Small intestine (tissue), 7 donors: ENCODE results near the gene EXOSC10. TPM values are rescaled to one million over a fixed set of nuclear protein-coding genes. Genes with fewer than 3 reads are reported as not detected.

ENCODE experiments used
- DNase-seq, 2 donors: peaks; one replicate each; pipeline versions ENCODE4 v3.0.0 to v3.0.0-alpha.2; 2013
- FAIRE-seq: peaks from 2 replicates; lab custom pipeline; 2012; peaks lifted over from hg19 to GRCh38; lab: Jason Lieb, UNC
- H3K27ac ChIP-seq, 3 donors: one replicate each; pipeline ENCODE4 v1.5.1; 2013; ENCODE audit warnings: low read length in 2 of 3, mild to moderate bottlenecking in 2 of 3, control low read depth in 1 of 3, inconsistent platforms in 1 of 3, low read depth in 1 of 3, moderate library complexity in 1 of 3
- H3K27me3 ChIP-seq, 3 donors: one replicate each; pipeline ENCODE4 v1.6.1; 2013; ENCODE audit warnings: low read length in 3 of 3, inconsistent platforms in 1 of 3; ENCODE audit not compliant: control insufficient read depth in 3 of 3, insufficient read depth in 3 of 3
- H3K36me3 ChIP-seq, 3 donors: one replicate each; pipeline ENCODE4 v1.6.1; 2013; ENCODE audit warnings: low read length in 3 of 3, inconsistent platforms in 1 of 3, low read depth in 1 of 3, mild to moderate bottlenecking in 1 of 3, moderate library complexity in 1 of 3; ENCODE audit not compliant: control insufficient read depth in 3 of 3, insufficient read depth in 2 of 3
- H3K4me1 ChIP-seq, 3 donors: one replicate each; pipeline ENCODE4 v1.6.1; 2013; ENCODE audit warnings: low read length in 2 of 3, inconsistent platforms in 1 of 3, low read depth in 1 of 3, mild to moderate bottlenecking in 1 of 3, moderate library complexity in 1 of 3; ENCODE audit not compliant: control insufficient read depth in 3 of 3, insufficient read depth in 2 of 3
- H3K4me3 ChIP-seq, 3 donors: one replicate each; pipeline ENCODE4 v1.5.1; 2013; ENCODE audit warnings: low read length in 3 of 3, control low read depth in 1 of 3, inconsistent platforms in 1 of 3, low read depth in 1 of 3, mild to moderate bottlenecking in 1 of 3, moderate library complexity in 1 of 3
- H3K9me3 ChIP-seq, 2 donors: one replicate each; pipeline ENCODE4 v1.6.1; 2013; ENCODE audit warnings: low read depth in 1 of 2, low read length in 1 of 2; ENCODE audit not compliant: control insufficient read depth in 2 of 2, insufficient read depth in 1 of 2
- WGBS, 3 donors: extraction: QIAGEN DNeasy Blood & Tissue Kit; methylation state at CpG; one replicate each; pipeline ENCODE4 v1.1.7; 2013; 5-methylcytosine and 5-hydroxymethylcytosine counted together
- polyA plus RNA-seq, 4 donors: library from polyadenylated mRNA; stranded (reverse) in 3 of 4; unstranded in 1 of 4; fragments of 200-250 nt in 3 of 4; fragments of 120-200 nt in 1 of 4; gene quantifications; one replicate each; pipeline versions ENCODE4 v1.2.1 to v1.2.3, GENCODE V29; 2013
- donor health status: healthy with polysubstance abuse.
- donor health status: control.
- donor health status: control.
- donor health status: Bipolar disorder and iron deficiency.
- donor health status: healthy.

EXOSC10 gene
- polyA plus RNA-seq, 4 donors, result 30.1 to 58.5 (median 34.8) TPM

DNA sequence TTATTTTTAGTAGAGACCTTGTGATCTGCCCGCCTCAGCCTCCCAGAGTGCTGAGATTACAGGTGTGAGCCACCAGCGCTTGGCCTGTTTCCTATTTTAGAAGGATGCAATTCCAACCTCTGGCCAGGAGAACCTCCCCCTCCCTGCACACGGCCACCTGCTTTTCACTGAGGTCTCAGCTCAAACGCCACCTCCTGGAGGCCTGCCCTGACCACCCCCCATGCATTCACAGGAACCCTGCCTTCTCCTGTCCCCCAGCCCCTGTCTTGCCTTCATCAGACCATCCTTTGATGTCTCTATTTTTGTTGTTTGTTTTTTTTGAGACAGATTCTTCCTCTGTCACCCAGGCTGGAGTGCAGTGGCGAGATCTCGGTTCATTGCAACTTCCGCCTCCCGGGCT, 42.2 kb downstream of the EXOSC10 start:
- DNase-seq (no peak), FAIRE-seq (no peak)
- Histone ChIP-seq H3K4me3 (no peak overlapping the region), H3K36me3 (peaks cover 0 to 52% (median 11%) of the 10 kb centered on the region in 3 donors), H3K27me3 (peaks cover 0 to 5% (median 0%) of the 10 kb centered on the region in 3 donors), H3K27ac (no peak overlapping the region), H3K4me1 (peaks cover 3 to 12% (median 3%) of the 10 kb centered on the region in 3 donors), H3K9me3 (no peaks in the 10 kb centered on the region)
- 84 to 91% (median 87%) methylated on average over 8 of the region's 8 CpGs for WGBS, 3 donors

DNA sequence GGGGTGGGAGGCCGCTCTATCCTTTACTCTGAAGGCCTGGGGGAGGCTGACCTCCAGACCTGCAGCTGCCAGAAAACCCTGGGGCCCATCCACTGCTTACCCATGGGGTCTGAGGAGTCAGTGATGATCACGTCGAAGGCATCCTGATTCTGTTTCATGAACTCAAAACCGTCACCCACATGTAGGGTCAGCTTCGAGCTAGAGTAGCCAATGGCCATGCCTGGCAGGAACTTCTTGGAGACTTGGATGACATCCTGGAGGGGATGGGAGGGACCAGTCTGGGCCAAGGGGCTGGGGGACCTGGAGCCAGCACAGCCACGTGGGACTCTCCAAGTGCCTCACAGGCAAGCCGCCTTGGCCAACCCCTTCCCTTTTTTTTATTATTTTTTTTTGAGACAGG, 43.2 kb downstream of the EXOSC10 start:
- Histone ChIP-seq H3K9me3 (no peaks in the 10 kb centered on the region), H3K4me1 (peaks cover 3 to 12% (median 3%) of the 10 kb centered on the region in 3 donors), H3K4me3 (no peak overlapping the region), H3K36me3 (peaks cover 0 to 45% (median 11%) of the 10 kb centered on the region in 3 donors), H3K27ac (no peak overlapping the region), H3K27me3 (peaks cover 0 to 13% (median 0%) of the 10 kb centered on the region in 3 donors)
- DNase-seq, result no peak
- FAIRE-seq, result no peak
- 92 to 96% (median 92%) methylated on average over 7 of the region's 7 CpGs for WGBS, 3 donors

DNA sequence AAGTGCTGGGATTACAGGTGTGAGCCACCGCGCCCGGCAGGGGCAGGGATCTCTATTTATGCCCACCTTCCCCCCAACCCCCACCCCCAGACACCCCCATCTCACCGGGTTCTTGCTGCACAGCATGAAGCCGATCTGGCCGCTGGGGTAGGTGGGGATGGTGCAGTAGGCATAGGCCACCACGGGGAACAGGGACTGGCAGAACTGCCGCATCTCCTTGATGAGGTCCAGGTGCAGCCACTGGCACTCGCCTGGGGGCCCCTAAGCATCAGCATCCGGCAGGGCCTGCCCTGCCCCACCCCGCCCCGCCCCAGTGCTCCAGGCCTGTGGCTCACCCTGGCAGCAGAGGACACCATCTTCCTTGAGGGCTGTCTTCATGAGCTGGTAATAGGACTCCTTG, 44.0 kb downstream of the EXOSC10 start:
- Histone ChIP-seq H3K4me3 (no peak overlapping the region), H3K4me1 (peaks cover 3 to 8% (median 3%) of the 10 kb centered on the region in 3 donors), H3K9me3 (no peaks in the 10 kb centered on the region), H3K27me3 (peaks cover 0 to 13% (median 0%) of the 10 kb centered on the region in 3 donors), H3K27ac (no peak overlapping the region), H3K36me3 (peaks cover 0 to 45% (median 11%) of the 10 kb centered on the region in 3 donors)
- DNase-seq (no peak), FAIRE-seq (no peak)
- WGBS, 3 donors, result 70 to 88% (median 80%) methylated on average over 9 to 12 of the region's 12 CpGs

DNA sequence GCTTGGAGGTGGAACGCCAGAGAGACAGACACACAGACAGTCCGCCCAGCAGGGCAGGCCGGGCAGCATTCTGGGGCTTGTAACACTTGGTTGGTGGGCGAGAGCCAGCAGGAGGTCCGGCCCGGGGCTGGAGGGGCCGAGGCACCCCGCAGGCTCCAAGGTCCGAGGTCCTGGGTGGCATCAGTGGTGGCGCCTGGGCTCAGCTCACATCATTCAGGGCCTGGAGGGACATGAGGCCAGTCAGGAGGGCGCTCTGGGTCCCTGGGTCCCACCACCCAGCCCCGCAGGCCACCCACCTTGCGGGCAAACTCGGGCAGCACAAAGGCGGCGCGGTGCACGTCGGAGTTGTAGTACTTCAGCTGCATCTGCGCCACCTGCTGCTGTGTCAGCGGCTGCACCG, 45.0 kb downstream of the EXOSC10 start:
- Histone ChIP-seq H3K27ac (no peak overlapping the region), H3K4me3 (no peak overlapping the region), H3K4me1 (peaks cover 3 to 8% (median 3%) of the 10 kb centered on the region in 3 donors), H3K36me3 (peaks cover 0 to 45% (median 11%) of the 10 kb centered on the region in 3 donors), H3K27me3 (peaks cover 0 to 13% (median 0%) of the 10 kb centered on the region in 3 donors), H3K9me3 (no peaks in the 10 kb centered on the region)
- FAIRE-seq (no peak), DNase-seq (no peak)
- 92 to 93% (median 93%) methylated on average over 17 to 22 of the region's 22 CpGs for WGBS, 3 donors

DNA sequence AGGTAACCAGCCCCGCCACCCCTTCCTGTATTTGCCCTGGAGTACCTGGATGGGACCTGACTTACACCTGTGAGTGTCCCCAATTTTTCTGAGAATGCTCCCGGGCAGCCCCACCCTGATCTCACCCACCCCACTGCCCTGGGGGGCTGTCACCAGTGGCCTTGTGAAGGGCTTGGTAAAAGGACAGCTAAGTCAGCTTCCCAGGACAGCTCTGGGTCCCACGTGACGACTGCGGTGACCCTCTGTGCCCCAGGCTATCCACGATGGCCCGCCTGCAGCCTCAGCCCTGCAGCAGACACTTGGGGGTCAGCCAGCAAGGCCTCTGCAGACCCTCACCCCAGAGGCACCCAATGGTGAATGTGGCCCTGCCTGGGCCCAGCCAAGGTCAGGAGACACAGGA, 45.5 kb downstream of the EXOSC10 start:
- H3K9me3 ChIP-seq, result no peaks in the 10 kb centered on the region
- no peak overlapping the region for H3K27ac ChIP-seq
- peaks cover 0 to 45% (median 11%) of the 10 kb centered on the region in 3 donors for H3K36me3 ChIP-seq
- DNase-seq (no peak), FAIRE-seq (no peak)
- H3K4me3 ChIP-seq, result no peak overlapping the region
- peaks cover 0 to 13% (median 0%) of the 10 kb centered on the region in 3 donors for H3K27me3 ChIP-seq
- WGBS, 3 donors, result 84 to 88% (median 88%) methylated on average over 7 of the region's 7 CpGs
- peaks cover 3 to 7% (median 3%) of the 10 kb centered on the region in 3 donors for H3K4me1 ChIP-seq

DNA sequence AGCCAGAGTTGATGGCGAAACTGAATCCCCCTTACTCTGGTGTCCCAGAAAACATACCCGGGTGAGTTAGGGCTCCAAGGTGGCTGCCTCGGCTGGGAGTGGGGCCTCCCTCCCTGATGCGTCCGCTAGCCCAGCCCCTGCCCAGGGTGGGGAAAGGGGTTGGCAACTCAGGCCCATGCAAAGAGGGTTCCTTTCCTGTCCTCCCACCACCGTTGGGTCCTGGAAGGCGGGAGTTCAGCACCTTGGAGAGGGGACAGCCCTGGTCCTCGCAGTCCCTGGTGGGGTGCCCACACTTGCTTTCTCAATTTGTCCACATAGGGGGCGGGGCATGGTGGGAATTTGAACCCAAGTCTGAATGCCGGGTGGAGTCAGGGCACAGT, 45.9 kb downstream of the EXOSC10 start:
- Histone ChIP-seq H3K9me3 (no peaks in the 10 kb centered on the region), H3K27me3 (peaks cover 0 to 13% (median 0%) of the 10 kb centered on the region in 3 donors), H3K27ac (no peak overlapping the region), H3K36me3 (peaks cover 0 to 45% (median 11%) of the 10 kb centered on the region in 3 donors), H3K4me1 (peaks cover 1 to 3% (median 2%) of the 10 kb centered on the region in 3 donors), H3K4me3 (no peak overlapping the region)
- WGBS, 3 donors, result 62 to 63% (median 63%) methylated on average over 10 of the region's 10 CpGs
- DNase-seq (peak in 1 of 2 donors; percentile 33), FAIRE-seq (no peak)

DNA sequence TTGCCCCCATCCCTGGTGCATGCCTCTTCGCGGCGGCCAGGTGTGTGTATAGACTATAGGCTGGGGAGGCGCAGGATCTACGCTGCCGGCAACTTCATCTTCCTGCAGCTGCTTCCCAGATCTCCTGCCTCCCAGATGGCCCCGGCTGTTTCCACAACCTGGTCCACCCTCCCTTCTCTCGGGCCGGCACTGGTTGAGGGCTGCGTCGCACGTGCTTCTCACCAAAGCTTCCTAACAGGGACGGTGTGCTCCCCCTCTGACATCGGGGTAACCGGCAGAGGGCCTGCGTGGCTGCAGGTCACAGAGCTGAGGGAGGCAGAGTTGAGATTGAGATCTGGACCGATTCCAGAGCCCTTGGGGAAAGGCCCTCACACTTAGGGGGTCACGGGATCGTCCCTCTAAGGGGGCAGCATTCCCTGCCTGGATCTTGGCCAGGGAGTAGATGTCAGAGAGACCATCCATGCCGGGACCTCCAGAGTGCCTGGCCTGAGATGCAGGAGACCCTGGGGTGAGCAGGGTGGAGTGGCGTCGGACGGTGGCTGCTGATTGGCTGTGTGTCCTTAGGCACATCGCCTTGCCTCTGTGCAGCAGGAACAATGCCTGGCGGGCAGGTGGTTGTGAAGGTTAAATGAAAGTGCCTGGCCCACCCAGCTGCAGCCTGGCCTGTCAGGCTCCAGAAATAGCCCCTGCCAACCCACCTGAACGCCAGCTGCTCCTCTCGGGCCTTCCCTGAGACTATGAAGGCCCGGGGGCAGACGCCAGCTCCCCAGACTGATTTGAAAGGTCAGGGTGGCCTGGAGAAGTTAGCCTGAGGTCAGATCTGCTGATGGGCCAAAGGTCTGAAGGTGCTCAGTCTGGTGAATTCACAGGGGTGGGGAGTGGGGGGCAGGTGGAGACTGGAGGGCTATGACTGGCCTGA, 46.6 kb downstream of the EXOSC10 start:
- peaks cover 0 to 39% (median 11%) of the 10 kb centered on the region in 3 donors for H3K36me3 ChIP-seq
- H3K9me3 ChIP-seq, result no peaks in the 10 kb centered on the region
- no peak overlapping the region for H3K27ac ChIP-seq
- DNase-seq (peak in 1 of 2 donors; percentile 16), FAIRE-seq (no peak)
- no peaks in the 10 kb centered on the region for H3K4me1 ChIP-seq
- peaks cover 0 to 13% (median 0%) of the 10 kb centered on the region in 3 donors for H3K27me3 ChIP-seq
- no peak overlapping the region for H3K4me3 ChIP-seq
- WGBS, 3 donors, result 13 to 25% (median 20%) methylated on average over 28 to 29 of the region's 29 CpGs

DNA sequence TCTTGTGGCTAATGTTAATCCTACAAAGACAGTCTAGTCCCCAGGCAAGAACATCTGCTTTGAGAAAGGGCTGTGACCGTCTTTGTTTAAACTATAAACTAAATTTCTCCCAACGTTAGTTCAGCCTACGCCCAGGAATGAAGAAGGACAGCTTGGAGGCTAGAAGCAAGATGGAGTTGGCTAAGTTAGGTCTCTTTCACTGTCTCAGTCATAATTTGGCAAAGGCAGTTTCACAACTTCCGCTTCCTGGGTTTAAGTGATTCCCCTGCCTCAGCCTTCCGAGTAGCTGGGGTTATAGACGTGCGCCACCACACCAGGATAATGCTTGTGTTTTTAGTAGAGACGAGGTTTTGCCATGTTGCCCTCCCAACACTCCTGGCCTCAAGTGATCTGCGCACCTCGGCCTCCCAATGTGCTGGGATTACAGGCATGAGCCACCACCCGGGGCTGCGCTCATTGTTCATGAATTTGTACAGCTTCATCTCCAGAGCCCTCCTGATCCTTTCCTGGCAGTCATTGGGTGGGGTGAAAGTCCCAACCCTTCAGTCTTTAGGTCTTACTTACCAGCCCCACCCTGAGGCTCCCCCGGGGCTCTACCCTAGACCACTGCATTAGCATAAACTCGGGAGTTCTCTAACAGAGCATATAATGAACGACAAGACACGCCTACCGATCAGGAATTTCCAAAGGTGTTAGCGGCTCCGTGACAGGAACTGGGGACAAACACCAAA, 47.7 kb downstream of the EXOSC10 start:
- peaks cover 0 to 28% (median 10%) of the 10 kb centered on the region in 3 donors for H3K36me3 ChIP-seq
- DNase-seq, result no peak
- H3K4me3 ChIP-seq, result no peak overlapping the region
- H3K27ac ChIP-seq, result no peak overlapping the region
- peaks cover 0 to 13% (median 0%) of the 10 kb centered on the region in 3 donors for H3K27me3 ChIP-seq
- H3K9me3 ChIP-seq, result no peaks in the 10 kb centered on the region
- no peaks in the 10 kb centered on the region for H3K4me1 ChIP-seq
- FAIRE-seq, result no peak
- WGBS, 3 donors, result 36 to 49% (median 44%) methylated on average over 19 of the region's 19 CpGs
